Stimulated activated CD4-positive, alpha-beta T cell treated with anti-CD3 and anti-CD28 coated beads, Interleukin-2, amount 100 ng/mL, for 24 hours (primary cell): ENCODE measurements around the gene EIF4G3.
A peak's percentile ranks its signal among the peaks of the same experiment; 100 is the strongest.
"Not testable (repeated sequence)": the region's sequence is repeated elsewhere in the genome, so short reads cannot be mapped to it uniquely, and the experiment has no call there.

Experiments used
- DNase-seq, 2 donors: peaks; one replicate each; pipeline ENCODE4 v3.0.0-alpha.2; 2020

EIF4G3 gene

GRCh38 chr1:21188235-21188634, 11.5 kb upstream of the EIF4G3 start:
- DNase-seq = no peak

GRCh38 chr1:21185221-21185731, 8.6 kb upstream of the EIF4G3 start:
- DNase-seq = no peak

GRCh38 chr1:21184276-21184675, 7.6 kb upstream of the EIF4G3 start:
- no peak for DNase-seq

GRCh38 chr1:21182181-21182731, 5.6 kb upstream of the EIF4G3 start:
- DNase-seq = no peak

- DNase-seq = not testable (repeated sequence)
Observed at GRCh38 chr1:21178271-21178670, 1.6 kb upstream of the EIF4G3 start.

- DNase-seq = peak; percentile 52 to 53
Observed at GRCh38 chr1:21175670-21176581, 771 bp downstream of the EIF4G3 start.

- DNase-seq = peak; percentile 24
Observed at GRCh38 chr1:21175324-21175669, 1.4 kb downstream of the EIF4G3 start.

- DNase-seq = no peak
Observed at GRCh38 chr1:21174654-21175323, 1.9 kb downstream of the EIF4G3 start.

GRCh38 chr1:21174230-21174629, 2.5 kb downstream of the EIF4G3 start:
- DNase-seq = no peak

- DNase-seq = not testable (repeated sequence)
Observed at GRCh38 chr1:21173096-21173495, 3.6 kb downstream of the EIF4G3 start.

GRCh38 chr1:21170837-21171236, 5.9 kb downstream of the EIF4G3 start:
- not testable (repeated sequence) for DNase-seq

- DNase-seq = no peak
Observed at GRCh38 chr1:21168444-21168843, 8.3 kb downstream of the EIF4G3 start.

- DNase-seq = no peak
Observed at GRCh38 chr1:21165646-21166045, 11.1 kb downstream of the EIF4G3 start.

GRCh38 chr1:21165076-21165475, 11.6 kb downstream of the EIF4G3 start:
- DNase-seq = no peak

- no peak for DNase-seq
Observed at GRCh38 chr1:21164266-21164665, 12.4 kb downstream of the EIF4G3 start.

- no peak for DNase-seq
Observed at GRCh38 chr1:21162740-21163464, 13.8 kb downstream of the EIF4G3 start.

GRCh38 chr1:21161842-21162241, 14.9 kb downstream of the EIF4G3 start:
- DNase-seq = no peak

GRCh38 chr1:21160263-21160796, 16.4 kb downstream of the EIF4G3 start:
- no peak for DNase-seq

- no peak for DNase-seq
Observed at GRCh38 chr1:21157868-21158267, 18.8 kb downstream of the EIF4G3 start.

GRCh38 chr1:21157054-21157453, 19.6 kb downstream of the EIF4G3 start:
- DNase-seq = no peak

- DNase-seq = no peak
Observed at GRCh38 chr1:21156019-21156418, 20.7 kb downstream of the EIF4G3 start.

GRCh38 chr1:21154717-21155116, 22.0 kb downstream of the EIF4G3 start:
- no peak for DNase-seq

- DNase-seq = no peak
Observed at GRCh38 chr1:21153388-21153787, 23.3 kb downstream of the EIF4G3 start.
